NOMO-1 treated with dmso at 0.1 percent for 144 hours (cell line): Measurements from ENCODE around the gene FNDC10.

ENCODE experiments used
- DNase-seq: peaks from one replicate; lab custom pipeline; 2025; ENCODE audit not compliant: unreplicated experiment; lab: John Stamatoyannopoulos, UW

Gene FNDC10

GRCh38 chr1:1627829-1628753 lies 28.2 kb upstream of the FNDC10 start:
- DNase-seq: no peak

GRCh38 chr1:1627261-1627828 lies 27.4 kb upstream of the FNDC10 start:
- no peak for DNase-seq

GRCh38 chr1:1626207-1627141 lies 26.5 kb upstream of the FNDC10 start:
- DNase-seq: no peak

GRCh38 chr1:1625824-1626206 lies 25.9 kb upstream of the FNDC10 start:
- no peak for DNase-seq

GRCh38 chr1:1625404-1625775 lies 25.5 kb upstream of the FNDC10 start:
- DNase-seq: no peak

GRCh38 chr1:1624443-1625403 lies 24.8 kb upstream of the FNDC10 start:
- DNase-seq: no peak

GRCh38 chr1:1623631-1624442 lies 23.9 kb upstream of the FNDC10 start:
- no peak for DNase-seq

GRCh38 chr1:1623181-1623630 lies 23.3 kb upstream of the FNDC10 start:
- DNase-seq: no peak

GRCh38 chr1:1622788-1623094 lies 22.8 kb upstream of the FNDC10 start:
- DNase-seq: no peak

GRCh38 chr1:1622010-1622787 lies 22.3 kb upstream of the FNDC10 start:
- DNase-seq: no peak

- DNase-seq: no peak
These were observed 21.5 kb upstream of the FNDC10 start for GRCh38 chr1:1621173-1622009.

- DNase-seq: no peak
These were observed 20.7 kb upstream of the FNDC10 start for GRCh38 chr1:1620433-1621139.

- DNase-seq: no peak
These were observed 20.0 kb upstream of the FNDC10 start for GRCh38 chr1:1619917-1620361.

- DNase-seq: no peak
These were observed 18.6 kb upstream of the FNDC10 start for GRCh38 chr1:1618396-1619068.

- DNase-seq: no peak
These were observed 18.0 kb upstream of the FNDC10 start for GRCh38 chr1:1617925-1618324.

- no peak for DNase-seq
These were observed 17.6 kb upstream of the FNDC10 start for GRCh38 chr1:1617516-1617915.

GRCh38 chr1:1616838-1617237 lies 16.9 kb upstream of the FNDC10 start:
- DNase-seq: no peak
